Omental fat pad (tissue), 4 donors: ENCODE results near the gene RTCB. TPM values are rescaled to one million over a fixed set of nuclear protein-coding genes. Genes with fewer than 3 reads are reported as not detected.
"Not testable (repeated sequence)": the region's sequence is repeated elsewhere in the genome, so short reads cannot be mapped to it uniquely, and the experiment has no call there.

Experiments used
- ATAC-seq: fragments of 150-250 bp; one replicate; pipeline ENCODE4 v1.9.1; 2016; ENCODE audit warnings: mild to moderate bottlenecking, moderate library complexity; ENCODE audit not compliant: low FRiP score
- DNase-seq: peaks from one replicate; pipeline ENCODE4 v3.0.0-alpha.2; 2019; ENCODE audit warnings: low spot score
- CTCF ChIP-seq, 3 donors: fragments of 450-650 bp; IDR thresholded peaks; one replicate each; pipeline ENCODE4 v1.5.1; 2016 to 2017; ENCODE audit warnings: antibody characterized with exemption in 3 of 3, mild to moderate bottlenecking in 3 of 3, moderate library complexity in 2 of 3
- total RNA-seq, 4 donors: library from RNA; depleted of rRNA; stranded (reverse); fragments of >200 nt; gene quantifications; one replicate each; pipeline ENCODE4 v1.1.0, GENCODE V29; 2016

The RTCB gene
- total RNA-seq, 4 donors from 2014 or later = 56.1 to 61.7 (median 58.6) TPM

DNA sequence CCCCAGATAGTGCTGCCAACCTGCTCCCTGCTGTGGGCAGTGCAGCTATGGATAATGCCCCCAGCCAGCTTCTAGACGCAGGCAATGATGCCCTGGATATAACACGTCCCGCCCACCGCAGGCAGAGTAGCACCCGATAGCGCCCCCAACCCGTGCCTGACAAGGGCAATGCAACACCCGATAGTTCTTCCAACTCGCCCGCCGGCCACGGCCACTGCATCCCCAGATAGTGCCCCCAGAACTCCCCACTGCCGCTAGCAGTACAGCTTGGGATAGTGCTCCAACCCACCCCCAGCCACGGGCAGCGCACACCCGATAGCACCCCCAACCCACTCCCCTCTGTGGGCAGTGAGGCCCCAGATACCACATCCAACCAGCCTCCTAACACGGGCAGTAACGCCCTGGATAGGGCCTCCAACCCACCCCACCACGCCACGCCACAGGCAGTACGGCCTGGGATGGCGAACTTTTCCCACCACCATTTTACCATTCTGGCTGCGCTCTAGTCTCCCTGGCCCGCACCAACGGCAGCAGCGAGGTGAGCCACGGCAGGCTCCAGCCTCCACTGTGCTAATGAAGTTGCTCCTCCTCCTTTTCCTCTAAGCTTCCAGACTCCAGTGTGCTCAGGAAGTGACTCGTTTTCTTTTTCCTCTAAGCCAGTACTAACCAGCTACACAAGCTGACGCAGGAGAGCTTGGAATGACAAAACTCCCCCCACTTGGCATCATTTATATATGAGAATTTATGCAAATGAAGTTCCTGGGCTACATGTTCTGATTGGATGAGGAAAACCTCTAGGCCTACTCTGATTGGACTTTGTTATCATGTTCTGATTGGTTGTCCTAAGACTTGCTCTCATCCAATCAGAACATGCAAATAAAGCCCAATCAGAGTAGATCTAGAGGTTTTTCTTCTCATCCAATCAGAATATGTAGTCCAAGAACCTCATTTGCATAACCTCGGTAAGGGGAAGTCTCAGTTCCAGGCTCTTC lies 57.4 kb downstream of the RTCB start:
- no peak for TF ChIP-seq CTCF (IDR thresholded peaks at IDR 0.05)
- no peak for ATAC-seq
- DNase-seq = no peak

DNA sequence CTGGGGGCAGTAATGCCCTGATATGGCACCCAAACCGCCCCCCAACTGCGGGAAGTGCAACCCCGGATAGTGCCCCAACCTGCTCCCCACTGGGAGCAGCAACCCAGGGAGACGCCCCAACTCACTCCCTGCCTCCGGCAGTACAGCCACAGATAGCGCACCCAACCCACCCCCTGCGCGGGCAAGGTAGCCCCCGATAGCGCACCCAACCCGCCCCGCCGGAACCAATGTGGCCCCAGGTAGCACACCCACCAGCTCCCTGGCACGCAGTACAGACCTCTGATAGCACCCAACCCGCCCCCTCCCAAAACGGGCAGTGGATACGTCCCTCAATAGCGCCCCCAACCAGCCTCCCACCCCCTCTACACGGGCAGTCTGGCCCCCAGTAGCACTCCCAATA lies 58.2 kb downstream of the RTCB start:
- ATAC-seq = no peak
- DNase-seq = no peak
- TF ChIP-seq CTCF (IDR thresholded peaks at IDR 0.05) = no peak

DNA sequence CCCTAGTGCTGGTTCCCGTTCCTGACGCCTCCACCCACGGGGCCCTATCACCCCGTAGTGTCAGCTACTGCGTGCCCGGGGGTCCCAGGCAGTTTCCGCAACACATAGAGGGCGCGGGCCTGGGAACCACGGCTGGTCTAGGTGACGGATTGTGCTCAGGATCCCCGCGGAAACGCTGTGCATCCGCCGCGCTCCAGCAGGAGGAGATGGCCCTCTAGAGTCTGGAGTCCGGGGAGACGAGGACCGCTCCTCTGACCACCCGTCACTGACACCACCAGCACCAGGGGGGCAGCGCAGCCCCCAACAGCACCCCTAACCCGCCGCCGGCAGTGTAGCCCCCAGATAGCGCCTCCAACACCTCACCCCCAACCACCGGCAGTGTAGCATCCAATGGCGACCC lies 58.8 kb downstream of the RTCB start:
- DNase-seq = no peak

DNA sequence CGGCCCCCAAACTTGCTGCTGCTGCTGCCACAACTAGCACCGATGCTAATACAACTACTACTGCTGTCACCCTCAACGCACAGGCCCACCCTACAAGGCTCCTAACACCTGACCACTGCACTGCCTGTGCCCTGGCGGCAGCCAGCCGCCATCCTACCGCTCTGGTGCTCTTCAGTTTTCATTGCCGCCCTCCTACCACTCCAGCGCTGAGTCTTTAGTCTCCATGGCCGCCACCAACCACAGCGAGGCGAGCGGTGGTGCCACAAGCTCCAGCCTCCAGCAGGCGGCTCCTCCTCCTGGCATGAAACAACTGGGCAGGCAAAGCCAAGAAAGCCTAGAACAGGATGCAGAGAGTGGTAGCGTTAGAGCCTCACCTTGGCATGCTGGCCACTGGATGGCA lies 59.4 kb downstream of the RTCB start:
- no peak for ATAC-seq
- DNase-seq = no peak
- TF ChIP-seq CTCF (IDR thresholded peaks at IDR 0.05) = no peak

More for the DNA sequence above, 58.8 kb downstream of the RTCB start:
- ATAC-seq = no peak
- TF ChIP-seq CTCF (IDR thresholded peaks at IDR 0.05) = no peak

GRCh38 chr22:32351875-32352274 lies 60.2 kb downstream of the RTCB start:
- DNase-seq, ATAC-seq: not testable (repeated sequence)

DNA sequence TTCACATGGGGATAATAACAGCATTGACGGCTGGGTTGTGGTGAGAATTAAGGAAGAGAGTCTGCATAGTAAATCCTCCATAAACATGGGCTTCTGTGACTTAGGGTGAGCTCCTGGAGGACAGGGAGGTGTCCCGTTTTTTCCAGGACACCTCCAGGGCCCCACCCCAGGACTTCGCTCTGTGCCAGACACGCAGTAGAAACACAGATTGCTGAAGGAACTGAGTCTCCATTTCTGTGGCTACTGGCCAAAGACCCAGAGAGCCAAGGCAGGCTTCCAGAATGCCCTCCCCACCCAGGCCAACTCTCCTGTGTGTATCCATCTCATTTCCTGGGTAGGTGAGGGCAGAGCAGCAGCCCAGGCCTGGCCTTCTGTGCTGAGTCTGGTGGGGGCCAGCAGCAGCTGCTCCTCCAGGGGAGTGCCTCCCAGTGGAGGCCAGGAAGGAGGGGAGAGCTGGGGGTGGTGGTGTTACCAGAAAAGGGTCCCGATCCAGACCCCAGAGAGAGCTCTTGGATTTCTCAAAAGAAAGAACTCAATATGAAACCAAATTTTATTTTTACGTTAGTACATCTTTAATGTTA lies 63.9 kb downstream of the RTCB start:
- DNase-seq = no peak
- TF ChIP-seq CTCF (IDR thresholded peaks at IDR 0.05) = no peak

GRCh38 chr22:32343941-32344340 lies 68.1 kb downstream of the RTCB start:
- TF ChIP-seq CTCF (IDR thresholded peaks at IDR 0.05) = no peak
- DNase-seq (no peak), ATAC-seq (no peak)

More for the DNA sequence above, 63.9 kb downstream of the RTCB start:
- no peak for ATAC-seq
